HEK293T (cell line): ENCODE measurements around the gene WDR1.

Source experiments
- CTCF ChIA-PET: fragments of 350-600 bp; formaldehyde crosslinking; extraction: SDS; loops from one replicate; lab custom pipeline; 2021; ENCODE audit warnings: antibody characterized with exemption, inconsistent platforms; lab: Yijun Ruan, JAX
- POLR2A ChIA-PET: fragments of 350-600 bp; formaldehyde crosslinking; extraction: SDS; loops from one replicate; lab custom pipeline; 2020; ENCODE audit warnings: antibody characterized with exemption, inconsistent platforms; lab: Yijun Ruan, JAX
- DNase-seq: peaks from one replicate; pipeline ENCODE4 v3.0.0; 2012; ENCODE audit warnings: mixed read lengths; ENCODE audit errors: extremely low spot score
- ARNT ChIP-seq: fragments of 450-650 bp; IDR thresholded peaks from 2 replicates; pipeline ENCODE4 v1.6.1; 2017; ENCODE audit warnings: mild to moderate bottlenecking
- BHLHE40 ChIP-seq: fragments of 450-650 bp; IDR thresholded peaks from 2 replicates; pipeline ENCODE4 v1.6.1; 2016; ENCODE audit warnings: mild to moderate bottlenecking, moderate library complexity, borderline replicate concordance
- CTBP1 ChIP-seq: fragments of 450-650 bp; IDR thresholded peaks from 2 replicates; pipeline ENCODE4 v1.6.1; 2016; ENCODE audit warnings: borderline replicate concordance
- ELF4 ChIP-seq: fragments of 450-650 bp; IDR thresholded peaks from 2 replicates; pipeline ENCODE4 v1.6.1; 2017; ENCODE audit warnings: antibody characterized with exemption
- FOXA1 ChIP-seq: fragments of 450-650 bp; IDR thresholded peaks from 2 replicates; pipeline ENCODE4 v1.6.1; 2016; ENCODE audit warnings: mild to moderate bottlenecking
- FOXK2 ChIP-seq: fragments of 450-650 bp; IDR thresholded peaks from 2 replicates; pipeline ENCODE4 v1.6.1; 2016; ENCODE audit warnings: mild to moderate bottlenecking
- FOXM1 ChIP-seq: fragments of 450-650 bp; IDR thresholded peaks from 2 replicates; pipeline ENCODE4 v1.6.1; 2017; ENCODE audit warnings: mild to moderate bottlenecking, borderline replicate concordance
- HDGF ChIP-seq: fragments of 450-650 bp; IDR thresholded peaks from 2 replicates; pipeline ENCODE4 v1.6.1; 2017; ENCODE audit warnings: antibody characterized with exemption, borderline replicate concordance
- L3MBTL2 ChIP-seq: fragments of 450-650 bp; conservative IDR thresholded peaks from 2 replicates; pipeline ENCODE4 v1.6.1; 2016; ENCODE audit warnings: mild to moderate bottlenecking
- LEF1 ChIP-seq: fragments of 450-650 bp; IDR thresholded peaks from 2 replicates; pipeline ENCODE4 v1.6.1; 2017; ENCODE audit warnings: mild to moderate bottlenecking, borderline replicate concordance
- NFRKB ChIP-seq: fragments of 450-650 bp; IDR thresholded peaks from 2 replicates; pipeline ENCODE4 v1.6.1; 2016; ENCODE audit warnings: mild to moderate bottlenecking, moderate library complexity
- SP1 ChIP-seq: fragments of 450-650 bp; IDR thresholded peaks from 2 replicates; pipeline ENCODE4 v1.6.1; 2017
- SUZ12 ChIP-seq: fragments of 450-650 bp; IDR thresholded peaks from 2 replicates; pipeline ENCODE4 v1.6.1; 2016; ENCODE audit warnings: mild to moderate bottlenecking
- TARDBP ChIP-seq: fragments of 450-650 bp; IDR thresholded peaks from 2 replicates; pipeline ENCODE4 v1.6.1; 2016
- ZNF384 ChIP-seq: fragments of 450-650 bp; IDR thresholded peaks from 2 replicates; pipeline ENCODE4 v1.6.1; 2016
- TF ChIP-seq, protein P1 (sequence below): fragments of 450-650 bp; IDR thresholded peaks from 2 replicates; pipeline ENCODE4 v1.6.1; 2016

WDR1 gene

DNA sequence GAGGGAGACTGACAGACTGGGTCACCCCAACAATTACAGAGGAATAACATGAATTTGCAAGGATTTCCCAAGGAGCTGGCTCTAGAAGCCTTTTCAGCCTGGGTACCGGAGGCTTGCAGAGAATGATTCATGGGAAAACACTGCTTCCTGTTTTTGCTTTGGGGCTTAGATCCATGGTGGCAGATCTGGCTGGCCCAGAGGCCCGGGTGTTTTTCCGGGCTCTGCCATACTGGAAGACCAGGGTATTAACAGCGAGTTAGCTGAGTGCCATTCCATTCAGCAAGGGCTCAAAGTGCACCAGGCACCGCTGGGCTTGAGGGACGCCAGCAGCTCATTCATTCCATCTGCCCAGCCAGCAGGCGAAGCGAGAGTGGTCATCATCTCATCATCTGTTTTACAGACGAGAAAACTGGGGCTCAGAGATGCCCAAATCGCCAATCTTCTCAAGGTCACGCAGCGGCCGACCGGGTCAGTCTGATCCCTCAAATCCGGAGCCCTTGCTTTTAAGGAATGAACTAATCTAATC, 1.3 kb downstream of the WDR1 start:
- DNase-seq, result no peak
- CTCF ChIA-PET, result no interaction called here
- POLR2A ChIA-PET, result interaction anchor here (1.0 kb wide), 1 partner anchor 26 kb away, joined by 3 read pairs; no protein-coding TSS in a partner anchor
- no peak for TF ChIP-seq HDGF
- no peak for TF ChIP-seq NFRKB
- no peak for TF ChIP-seq ELF4
- TF ChIP-seq FOXA1, result no peak
- no peak for TF ChIP-seq BHLHE40
- no peak for TF ChIP-seq ARNT
- TF ChIP-seq FOXM1, result no peak
- no peak for TF ChIP-seq TARDBP
- TF ChIP-seq CTBP1, result no peak
- TF ChIP-seq L3MBTL2, result no peak
- TF ChIP-seq ZNF384, result no peak
- TF ChIP-seq, protein P1, sequence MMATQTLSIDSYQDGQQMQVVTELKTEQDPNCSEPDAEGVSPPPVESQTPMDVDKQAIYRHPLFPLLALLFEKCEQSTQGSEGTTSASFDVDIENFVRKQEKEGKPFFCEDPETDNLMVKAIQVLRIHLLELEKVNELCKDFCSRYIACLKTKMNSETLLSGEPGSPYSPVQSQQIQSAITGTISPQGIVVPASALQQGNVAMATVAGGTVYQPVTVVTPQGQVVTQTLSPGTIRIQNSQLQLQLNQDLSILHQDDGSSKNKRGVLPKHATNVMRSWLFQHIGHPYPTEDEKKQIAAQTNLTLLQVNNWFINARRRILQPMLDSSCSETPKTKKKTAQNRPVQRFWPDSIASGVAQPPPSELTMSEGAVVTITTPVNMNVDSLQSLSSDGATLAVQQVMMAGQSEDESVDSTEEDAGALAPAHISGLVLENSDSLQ, result no peak
- TF ChIP-seq SUZ12, result no peak
- no peak for TF ChIP-seq LEF1
- no peak for TF ChIP-seq SP1

DNA sequence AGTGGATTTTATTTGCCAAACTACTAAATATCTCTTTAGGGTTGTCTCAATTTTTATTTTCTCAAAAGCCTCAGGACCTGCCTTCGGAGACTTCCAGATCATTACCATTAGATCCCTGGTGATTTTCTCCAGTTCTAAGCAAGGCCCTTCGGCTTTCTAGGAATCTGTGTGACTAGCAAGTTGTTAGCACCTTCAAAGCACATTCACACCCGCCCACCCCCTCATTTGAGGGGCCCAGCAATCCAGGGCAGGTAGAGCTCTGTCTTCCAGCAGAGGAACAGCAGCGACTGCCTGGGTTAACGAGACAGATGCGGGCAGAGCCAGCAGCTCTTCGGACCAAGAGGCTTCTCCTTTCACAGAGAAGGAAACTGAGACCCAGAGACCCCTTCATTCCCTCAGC, 2.0 kb downstream of the WDR1 start:
- ChIA-PET CTCF (no interaction called here), POLR2A (interaction anchor here (1.0 kb wide), 1 partner anchor 26 kb away, joined by 3 read pairs; no protein-coding TSS in a partner anchor)

DNA sequence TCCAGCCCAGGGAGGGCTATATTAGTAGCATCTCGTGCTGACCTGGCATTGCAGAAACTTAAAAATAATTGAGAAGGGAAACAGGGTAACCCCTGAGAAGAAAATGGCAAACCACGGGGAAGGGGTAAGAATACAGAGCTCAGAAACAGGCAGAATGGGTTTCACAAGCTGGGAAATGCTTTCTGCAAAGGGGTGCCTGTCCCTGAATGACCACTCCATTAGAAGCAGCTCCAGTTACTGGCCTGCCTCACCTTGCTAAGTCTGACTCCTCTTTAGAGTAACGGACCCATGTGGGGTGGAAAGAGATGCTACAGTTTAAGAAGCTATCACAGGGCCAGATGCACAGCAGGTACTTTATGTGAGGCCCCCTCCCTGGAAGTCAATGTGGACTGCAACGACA, 2.5 kb downstream of the WDR1 start:
- TF ChIP-seq ARNT (no peak), NFRKB (no peak), HDGF (no peak), TARDBP (no peak), FOXK2 (no peak), FOXM1 (no peak), CTBP1 (no peak), LEF1 (no peak), ZNF384 (no peak), BHLHE40 (no peak), SP1 (no peak), FOXA1 (no peak), ELF4 (no peak)
- TF ChIP-seq, protein P1, result no peak
- ChIA-PET POLR2A (no interaction called here), CTCF (no interaction called here)
- no peak for DNase-seq

More for the DNA sequence above, 2.0 kb downstream of the WDR1 start:
- no peak for DNase-seq
- TF ChIP-seq SUZ12, result no peak
- no peak for TF ChIP-seq HDGF
- TF ChIP-seq, protein P1, result no peak

DNA sequence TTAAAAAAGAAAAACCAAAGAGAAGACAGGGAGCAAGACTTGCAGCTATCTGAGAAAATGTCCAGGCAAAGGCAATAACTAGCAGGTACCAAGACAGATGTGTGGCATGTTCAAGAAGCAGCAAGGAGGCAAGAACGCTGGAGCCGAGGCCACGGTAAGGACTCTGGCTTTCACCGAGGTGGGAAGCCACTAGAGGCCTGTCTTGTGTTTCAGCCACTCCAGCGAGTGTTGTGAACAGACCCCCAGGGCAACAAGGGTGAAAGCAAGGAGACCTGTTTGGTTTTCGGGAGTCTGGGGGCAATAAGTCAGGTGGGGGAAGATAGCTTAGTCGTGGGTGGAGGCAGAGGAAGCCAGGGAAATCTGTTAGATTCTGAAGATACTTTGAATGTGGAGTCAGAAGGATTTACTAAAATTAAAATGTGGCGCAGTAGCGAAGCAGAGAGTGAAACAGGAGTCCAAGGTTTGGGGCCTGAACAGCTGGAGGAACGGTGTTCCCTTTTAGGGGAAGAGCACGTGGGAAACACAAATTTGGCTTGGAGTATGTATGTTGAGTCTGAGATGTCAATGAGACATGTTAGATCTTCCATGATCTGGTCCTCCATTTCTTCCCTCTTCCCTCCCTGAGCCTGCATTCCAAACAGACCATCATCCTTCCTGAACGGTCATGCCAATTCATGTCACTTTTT, 3.1 kb downstream of the WDR1 start:
- no peak for DNase-seq
- ChIA-PET POLR2A (no interaction called here), CTCF (no interaction called here)
- TF ChIP-seq, protein P1, result no peak
- TF ChIP-seq NFRKB (no peak), CTBP1 (no peak), ZNF384 (no peak), SP1 (no peak), LEF1 (no peak)

DNA sequence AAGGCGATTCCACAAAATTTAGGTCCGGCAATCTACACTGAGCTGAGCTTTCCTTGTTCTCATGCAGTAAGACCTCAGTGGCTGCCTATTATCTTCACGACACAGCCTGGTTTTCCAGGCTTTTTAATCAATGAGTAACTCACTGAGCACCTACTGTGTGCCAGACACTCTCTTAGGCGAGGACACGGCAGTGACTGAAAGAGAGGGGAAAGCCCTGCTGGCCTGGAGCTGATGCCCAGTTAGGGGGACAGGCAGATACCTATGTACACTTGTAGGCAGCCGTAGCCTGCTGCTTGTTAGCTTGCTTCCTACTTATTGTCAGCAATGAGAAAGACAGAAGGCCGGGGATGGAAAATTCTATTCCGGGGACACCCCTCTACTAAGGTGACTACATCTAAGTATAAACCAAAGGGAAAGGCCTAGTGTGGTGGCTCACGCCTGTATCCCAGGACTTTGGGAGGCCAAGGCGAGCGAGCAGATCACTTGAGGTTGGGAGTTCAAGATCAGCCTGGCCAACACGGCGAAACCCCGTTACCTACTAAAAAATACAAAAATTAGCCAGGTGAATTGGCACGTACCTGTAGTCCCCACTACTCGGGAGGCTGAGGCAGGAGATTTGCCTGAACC, 3.8 kb downstream of the WDR1 start:
- ChIA-PET POLR2A (no interaction called here), CTCF (no interaction called here)
- DNase-seq, result no peak
- TF ChIP-seq SP1, result no peak

DNA sequence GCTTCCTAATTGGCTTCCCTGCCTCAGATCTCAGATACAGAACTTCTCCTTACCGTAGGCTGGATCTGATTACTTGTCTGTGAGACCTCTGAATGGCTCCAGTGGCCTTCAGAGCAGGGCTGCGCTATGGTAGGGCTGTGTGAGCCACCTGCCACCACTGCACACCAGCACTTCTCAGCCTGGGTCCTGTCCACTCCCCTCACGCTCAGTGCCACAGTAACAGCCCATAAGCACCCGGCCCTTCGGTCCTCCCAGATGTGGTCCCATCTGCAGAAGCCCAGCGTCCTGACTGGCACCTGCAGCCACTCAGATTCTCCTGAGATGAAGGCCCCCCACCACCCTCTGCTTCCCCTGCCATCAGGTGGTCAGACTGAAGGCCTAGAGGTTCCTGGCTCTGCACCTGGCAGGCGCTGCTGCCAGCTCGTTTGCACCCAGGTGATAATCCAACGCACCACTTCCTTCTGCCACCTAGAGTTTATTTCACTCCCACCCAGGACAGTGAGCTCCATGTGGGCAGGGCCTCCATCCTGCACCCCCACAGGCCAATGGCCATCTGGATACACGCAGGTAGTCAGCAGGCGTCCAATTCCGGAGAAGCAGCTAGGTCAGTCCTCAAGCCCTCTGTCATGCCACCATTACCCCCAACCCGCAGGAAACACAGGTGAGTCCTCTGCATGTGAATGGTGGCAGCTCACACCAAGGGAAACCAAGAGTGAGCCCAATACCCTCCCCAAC, 5.4 kb downstream of the WDR1 start:
- ChIA-PET CTCF (no interaction called here), POLR2A (no interaction called here)
- TF ChIP-seq CTBP1 (no peak), L3MBTL2 (no peak), BHLHE40 (no peak), ARNT (no peak)
- DNase-seq, result no peak
